A549 (cell line): Measurements from ENCODE around the gene KRT36. TPM values are rescaled to one million over a fixed set of nuclear protein-coding genes. Genes with fewer than 3 reads are reported as not detected.

Experiments used
- ATAC-seq, 2 experiments: fragments of 200-7000 bp in 1 of 2; fragments of >200 bp in 1 of 2; cut with Nextera tagmentation in 1 of 2; cut with Tn5 transposase in 1 of 2; 3 replicates each; pipeline versions ENCODE4 v1.8.0 to v1.9.1; 2018 to 2020; ENCODE audit warnings: mild to moderate bottlenecking in 1 of 2, moderate library complexity in 1 of 2
- CTCF ChIA-PET: fragments of 300-600 bp; sonication (Branson Sonifier 250); formaldehyde crosslinking; extraction: SDS; loops from one replicate; lab custom pipeline; 2021; ENCODE audit warnings: antibody characterized with exemption, inconsistent platforms; lab: Yijun Ruan, JAX
- POLR2A ChIA-PET: fragments of 350-600 bp; formaldehyde crosslinking; extraction: SDS; loops from one replicate; lab custom pipeline; 2021; ENCODE audit warnings: antibody characterized with exemption, inconsistent platforms; lab: Yijun Ruan, JAX
- DNase-seq, 2 experiments: peaks; one replicate each; pipeline versions ENCODE4 v3.0.0 to v3.0.0-alpha.2; 2011 to 2016; ENCODE audit warnings: low read depth in 1 of 2, low spot score in 1 of 2
- FAIRE-seq: peaks from 2 replicates; lab custom pipeline; 2011; peaks lifted over from hg19 to GRCh38; lab: Jason Lieb, UNC
- H3K27ac ChIP-seq, 2 experiments: fragments of >200 bp; sonication (Bioruptor Twin); formaldehyde crosslinking; 3 replicates each; pipeline ENCODE4 v1.5.1; 2016 to 2017
- H3K4me1 ChIP-seq: fragments of >200 bp; sonication (Bioruptor Twin); formaldehyde crosslinking; 3 replicates; pipeline ENCODE4 v1.6.1; 2016
- H3K4me2 ChIP-seq: fragments of >200 bp; sonication (Bioruptor Twin); formaldehyde crosslinking; 3 replicates; pipeline ENCODE4 v1.6.1; 2016
- H3K4me3 ChIP-seq: fragments of >200 bp; sonication (Bioruptor Twin); formaldehyde crosslinking; 3 replicates; pipeline ENCODE4 v1.5.1; 2016
- H3K9me3 ChIP-seq: fragments of >200 bp; sonication (Bioruptor Twin); formaldehyde crosslinking; 3 replicates; pipeline ENCODE4 v1.6.1; 2016
- CBX8 ChIP-seq: fragments of 200-600 bp; sonication (generic); IDR thresholded peaks from 2 replicates; pipeline ENCODE4 v1.6.1; 2016
- CEBPB ChIP-seq, 2 experiments: fragments of >200 bp in 1 of 2; sonication (Bioruptor Twin) in 1 of 2; formaldehyde crosslinking in 1 of 2; IDR thresholded peaks; 2 replicates each; pipeline ENCODE4 v1.6.1; 2012 to 2016
- FOSB ChIP-seq: fragments of 250-450 bp; sonication (Bioruptor Pico); IDR thresholded peaks from 2 replicates; pipeline ENCODE4 v1.5.0; 2020; ENCODE audit warnings: mild to moderate bottlenecking, moderate library complexity
- HDAC2 ChIP-seq: fragments of 200-600 bp; sonication (generic); IDR thresholded peaks from 2 replicates; pipeline ENCODE4 v1.6.1; 2016
- HOXB5 ChIP-seq: fragments of 250-450 bp; sonication (Bioruptor Pico); IDR thresholded peaks from 2 replicates; pipeline ENCODE4 v1.5.0; 2020; ENCODE audit warnings: mild to moderate bottlenecking, moderate library complexity
- JUN ChIP-seq, 2 experiments: fragments of >200 bp; sonication (Bioruptor Twin); formaldehyde crosslinking; IDR thresholded peaks; 2 replicates in 1 of 2; 3 replicates in 1 of 2; pipeline ENCODE4 v1.6.1; 2016 to 2017
- JUNB ChIP-seq: fragments of >200 bp; sonication (Bioruptor Twin); formaldehyde crosslinking; IDR thresholded peaks from 2 replicates; pipeline ENCODE4 v1.6.1; 2016
- KDM1A ChIP-seq: fragments of 200-600 bp; sonication (generic); IDR thresholded peaks from 2 replicates; pipeline ENCODE4 v1.6.1; 2016; ENCODE audit warnings: low read depth, mild to moderate bottlenecking
- MYC ChIP-seq: IDR thresholded peaks from 2 replicates; pipeline ENCODE4 v1.6.1; 2012; ENCODE audit warnings: mild to moderate bottlenecking, inconsistent platforms, low read length, improper control_type of control experiment, borderline replicate concordance
- NPAS2 ChIP-seq: fragments of 250-450 bp; sonication (Bioruptor Pico); IDR thresholded peaks from 2 replicates; pipeline ENCODE4 v1.8.0; 2022; ENCODE audit warnings: mild to moderate bottlenecking, moderate library complexity, borderline replicate concordance
- RAD21 ChIP-seq, 2 experiments: fragments of >200 bp in 1 of 2; sonication (Bioruptor Twin) in 1 of 2; formaldehyde crosslinking in 1 of 2; IDR thresholded peaks in 1 of 2; conservative IDR thresholded peaks in 1 of 2; 2 replicates in 1 of 2; 3 replicates in 1 of 2; pipeline ENCODE4 v1.6.1; 2012 to 2018; ENCODE audit warnings: inconsistent platforms in 1 of 2
- RARB ChIP-seq: fragments of 250-450 bp; sonication (Bioruptor Pico); IDR thresholded peaks from 2 replicates; pipeline ENCODE4 v1.8.0; 2021; ENCODE audit warnings: mild to moderate bottlenecking, moderate library complexity
- RFX5 ChIP-seq: fragments of 450-650 bp; IDR thresholded peaks from 2 replicates; pipeline ENCODE4 v1.7.1; 2014; ENCODE audit warnings: antibody characterized with exemption, mild to moderate bottlenecking, moderate library complexity
- RNF2 ChIP-seq: fragments of 200-600 bp; sonication (generic); IDR thresholded peaks from 2 replicates; pipeline ENCODE4 v1.6.1; 2016; ENCODE audit warnings: low read depth, mild to moderate bottlenecking, antibody characterized with exemption, moderate library complexity, borderline replicate concordance
- SMC3 ChIP-seq: fragments of >200 bp; sonication (Bioruptor Twin); formaldehyde crosslinking; IDR thresholded peaks from 3 replicates; pipeline ENCODE4 v1.6.1; 2018; ENCODE audit warnings: inconsistent platforms
- SREBF2 ChIP-seq: fragments of 450-650 bp; IDR thresholded peaks from 2 replicates; pipeline ENCODE4 v1.6.1; 2014; ENCODE audit warnings: mild to moderate bottlenecking, moderate library complexity
- WGBS: methylation state at CpG from one replicate; pipeline ENCODE4 v1.1.6; 2017; ENCODE audit errors: missing lambda C conversion rate; 5-methylcytosine and 5-hydroxymethylcytosine counted together
- polyA plus RNA-seq, 4 experiments: library from polyadenylated mRNA; depleted of rRNA in 3 of 4; stranded (reverse); fragments of >200 nt; fragmentation: RNase III in 1 of 4; extraction: RNeasy Plus Mini Kit Qiagen cat#74134 plus additional on column Dnase treatment in 1 of 4; gene quantifications; 2 replicates in 3 of 4; 3 replicates in 1 of 4; pipeline ENCODE4 v1.2.3, GENCODE V29; 2011 to 2017
- TF ChIP-seq, protein P1 (sequence below): fragments of 250-450 bp; sonication (Bioruptor Pico); IDR thresholded peaks from 2 replicates; pipeline ENCODE4 v1.5.0; 2021; ENCODE audit warnings: mild to moderate bottlenecking, moderate library complexity, borderline replicate concordance
- TF ChIP-seq, protein P2 (sequence below): IDR thresholded peaks from 2 replicates; pipeline ENCODE4 v1.6.1; 2012; ENCODE audit warnings: low read depth, borderline replicate concordance
- TF ChIP-seq, protein P3 (sequence below): fragments of >200 bp; sonication (Bioruptor Twin); formaldehyde crosslinking; IDR thresholded peaks from 2 replicates; pipeline ENCODE4 v1.6.1; 2016
- TF ChIP-seq, protein P4 (sequence below): fragments of 150-350 bp; IDR thresholded peaks from 2 replicates; pipeline ENCODE4 v1.6.1; 2014; ENCODE audit warnings: low read depth, mild to moderate bottlenecking, low read length
- TF ChIP-seq, protein P5 (sequence below): fragments of >200 bp; sonication (Bioruptor Twin); formaldehyde crosslinking; IDR thresholded peaks from 3 replicates; pipeline ENCODE4 v1.5.1; 2016

KRT36 gene
- polyA plus RNA-seq, 2 of the 4 experiments (the other 2 are of a cell fraction), result not detected

DNA sequence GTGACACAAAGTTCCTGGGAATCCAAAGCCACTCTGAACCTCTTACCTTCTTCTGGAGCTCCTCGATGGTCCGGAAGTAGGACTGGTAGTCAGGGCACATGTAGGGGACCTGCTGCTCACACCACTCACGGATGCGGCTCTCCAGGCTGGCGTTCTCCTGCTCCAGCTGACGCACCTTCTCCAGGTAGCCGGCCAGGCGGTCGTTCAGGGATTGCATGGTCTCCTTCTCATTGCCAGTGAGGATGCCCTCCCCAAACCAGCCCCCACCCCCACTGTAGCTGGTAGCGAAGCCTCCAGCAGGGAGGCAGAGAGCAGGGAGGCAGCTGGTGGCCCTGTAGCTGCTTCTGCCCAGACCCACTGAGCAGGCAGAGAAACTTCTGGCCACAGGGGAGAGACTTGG, 9.1 kb downstream of the KRT36 start:
- Histone ChIP-seq H3K4me3 (no peak overlapping the region), H3K4me1 (no peaks in the 10 kb centered on the region), H3K27ac (no peak overlapping the region), H3K9me3 (no peaks in the 10 kb centered on the region), H3K4me2 (no peak overlapping the region)
- no peak for ATAC-seq
- POLR2A ChIA-PET, result no interaction called here
- DNase-seq, result no peak
- FAIRE-seq, result no peak
- 78% methylated on average over 10 of the region's 10 CpGs for WGBS
- TF ChIP-seq JUN (IDR thresholded peaks at IDR 0.05) (no peak), CEBPB (IDR thresholded peaks at IDR 0.05) (no peak), SREBF2 (no peak), RFX5 (no peak), SMC3 (no peak), RNF2 (no peak), NPAS2 (no peak), RAD21 (conservative IDR thresholded peaks at IDR 0.05 in 1 of 2, IDR thresholded peaks at IDR 0.05 in 1 of 2) (no peak), CBX8 (no peak), HOXB5 (no peak), JUNB (no peak), HDAC2 (no peak)
- TF ChIP-seq, protein P1, sequence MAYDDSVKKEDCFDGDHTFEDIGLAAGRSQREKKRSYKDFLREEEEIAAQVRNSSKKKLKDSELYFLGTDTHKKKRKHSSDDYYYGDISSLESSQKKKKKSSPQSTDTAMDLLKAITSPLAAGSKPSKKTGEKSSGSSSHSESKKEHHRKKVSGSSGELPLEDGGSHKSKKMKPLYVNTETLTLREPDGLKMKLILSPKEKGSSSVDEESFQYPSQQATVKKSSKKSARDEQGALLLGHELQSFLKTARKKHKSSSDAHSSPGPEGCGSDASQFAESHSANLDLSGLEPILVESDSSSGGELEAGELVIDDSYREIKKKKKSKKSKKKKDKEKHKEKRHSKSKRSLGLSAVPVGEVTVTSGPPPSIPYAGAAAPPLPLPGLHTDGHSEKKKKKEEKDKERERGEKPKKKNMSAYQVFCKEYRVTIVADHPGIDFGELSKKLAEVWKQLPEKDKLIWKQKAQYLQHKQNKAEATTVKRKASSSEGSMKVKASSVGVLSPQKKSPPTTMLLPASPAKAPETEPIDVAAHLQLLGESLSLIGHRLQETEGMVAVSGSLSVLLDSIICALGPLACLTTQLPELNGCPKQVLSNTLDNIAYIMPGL (CRISPR knock-in tag), result no peak
- CTCF ChIA-PET, result interaction anchor here (0.7 to 3.8 kb wide), 7 partner anchors 9 to 182 kb away, joined by 3 to 20 read pairs (median 4); partner anchors contain the start of gene KRT36

DNA sequence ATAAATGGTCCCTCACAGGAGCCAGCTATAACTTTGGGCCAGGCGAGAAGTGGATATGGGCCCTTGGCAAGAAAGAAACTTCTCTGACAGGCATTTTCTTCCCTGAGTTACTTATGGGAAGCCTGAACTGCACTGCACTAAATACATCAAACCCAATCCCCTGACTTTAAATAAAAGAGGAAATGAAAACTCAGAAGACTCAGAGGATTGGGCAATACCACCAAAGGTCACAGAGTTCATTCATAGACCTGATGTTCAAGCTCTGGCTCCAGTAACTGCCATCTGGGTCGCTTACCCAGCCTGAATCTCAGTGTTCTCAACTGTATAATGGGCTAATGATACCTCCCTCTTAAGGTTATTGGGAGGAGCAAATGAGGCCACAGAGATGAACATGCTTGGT, 9.6 kb downstream of the KRT36 start:
- TF ChIP-seq, protein P2, sequence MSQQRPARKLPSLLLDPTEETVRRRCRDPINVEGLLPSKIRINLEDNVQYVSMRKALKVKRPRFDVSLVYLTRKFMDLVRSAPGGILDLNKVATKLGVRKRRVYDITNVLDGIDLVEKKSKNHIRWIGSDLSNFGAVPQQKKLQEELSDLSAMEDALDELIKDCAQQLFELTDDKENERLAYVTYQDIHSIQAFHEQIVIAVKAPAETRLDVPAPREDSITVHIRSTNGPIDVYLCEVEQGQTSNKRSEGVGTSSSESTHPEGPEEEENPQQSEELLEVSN, result no peak
- TF ChIP-seq KDM1A (no peak), FOSB (no peak), SREBF2 (no peak), HDAC2 (no peak), MYC (no peak), RARB (CRISPR knock-in tag) (no peak)
- TF ChIP-seq, protein P3, sequence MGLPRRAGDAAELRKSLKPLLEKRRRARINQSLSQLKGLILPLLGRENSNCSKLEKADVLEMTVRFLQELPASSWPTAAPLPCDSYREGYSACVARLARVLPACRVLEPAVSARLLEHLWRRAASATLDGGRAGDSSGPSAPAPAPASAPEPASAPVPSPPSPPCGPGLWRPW, result no peak
- TF ChIP-seq, protein P4, sequence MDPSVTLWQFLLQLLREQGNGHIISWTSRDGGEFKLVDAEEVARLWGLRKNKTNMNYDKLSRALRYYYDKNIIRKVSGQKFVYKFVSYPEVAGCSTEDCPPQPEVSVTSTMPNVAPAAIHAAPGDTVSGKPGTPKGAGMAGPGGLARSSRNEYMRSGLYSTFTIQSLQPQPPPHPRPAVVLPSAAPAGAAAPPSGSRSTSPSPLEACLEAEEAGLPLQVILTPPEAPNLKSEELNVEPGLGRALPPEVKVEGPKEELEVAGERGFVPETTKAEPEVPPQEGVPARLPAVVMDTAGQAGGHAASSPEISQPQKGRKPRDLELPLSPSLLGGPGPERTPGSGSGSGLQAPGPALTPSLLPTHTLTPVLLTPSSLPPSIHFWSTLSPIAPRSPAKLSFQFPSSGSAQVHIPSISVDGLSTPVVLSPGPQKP, result no peak
- TF ChIP-seq, protein P5, sequence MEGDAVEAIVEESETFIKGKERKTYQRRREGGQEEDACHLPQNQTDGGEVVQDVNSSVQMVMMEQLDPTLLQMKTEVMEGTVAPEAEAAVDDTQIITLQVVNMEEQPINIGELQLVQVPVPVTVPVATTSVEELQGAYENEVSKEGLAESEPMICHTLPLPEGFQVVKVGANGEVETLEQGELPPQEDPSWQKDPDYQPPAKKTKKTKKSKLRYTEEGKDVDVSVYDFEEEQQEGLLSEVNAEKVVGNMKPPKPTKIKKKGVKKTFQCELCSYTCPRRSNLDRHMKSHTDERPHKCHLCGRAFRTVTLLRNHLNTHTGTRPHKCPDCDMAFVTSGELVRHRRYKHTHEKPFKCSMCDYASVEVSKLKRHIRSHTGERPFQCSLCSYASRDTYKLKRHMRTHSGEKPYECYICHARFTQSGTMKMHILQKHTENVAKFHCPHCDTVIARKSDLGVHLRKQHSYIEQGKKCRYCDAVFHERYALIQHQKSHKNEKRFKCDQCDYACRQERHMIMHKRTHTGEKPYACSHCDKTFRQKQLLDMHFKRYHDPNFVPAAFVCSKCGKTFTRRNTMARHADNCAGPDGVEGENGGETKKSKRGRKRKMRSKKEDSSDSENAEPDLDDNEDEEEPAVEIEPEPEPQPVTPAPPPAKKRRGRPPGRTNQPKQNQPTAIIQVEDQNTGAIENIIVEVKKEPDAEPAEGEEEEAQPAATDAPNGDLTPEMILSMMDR, result no peak
- TF ChIP-seq, all 56 proteins: peak for 0
- CTCF ChIA-PET, result interaction anchor here (0.7 to 3.8 kb wide), 6 partner anchors 10 to 182 kb away, joined by 3 to 20 read pairs (median 5); partner anchors contain the start of gene KRT36
- ATAC-seq (no peak), FAIRE-seq (no peak), DNase-seq (no peak)
- Histone ChIP-seq H3K4me2 (no peak overlapping the region), H3K4me3 (no peak overlapping the region), H3K9me3 (no peaks in the 10 kb centered on the region), H3K27ac (no peak overlapping the region), H3K4me1 (no peaks in the 10 kb centered on the region)
- WGBS, result 52% methylated on average over 2 of the region's 2 CpGs
- POLR2A ChIA-PET, result no interaction called here
